GM21786 (cell line): Measurements from ENCODE around the gene KRT1.
"Not testable (repeated sequence)": the region's sequence is repeated elsewhere in the genome, so short reads cannot be mapped to it uniquely, and the experiment has no call there.

Source experiments
- ATAC-seq: cut with Tn5 transposase; IDR thresholded peaks from one replicate; pipeline ENCODE4 v1.9.1; 2021; ENCODE audit not compliant: unreplicated experiment

KRT1 gene

GRCh38 chr12:52680363-52680762 lies at the start of gene KRT1:
TSS of gene KRT1 (minus strand) at chr12:52680407. CDS start at chr12:52680348, 59 bp downstream.
- no peak for ATAC-seq

DNA sequence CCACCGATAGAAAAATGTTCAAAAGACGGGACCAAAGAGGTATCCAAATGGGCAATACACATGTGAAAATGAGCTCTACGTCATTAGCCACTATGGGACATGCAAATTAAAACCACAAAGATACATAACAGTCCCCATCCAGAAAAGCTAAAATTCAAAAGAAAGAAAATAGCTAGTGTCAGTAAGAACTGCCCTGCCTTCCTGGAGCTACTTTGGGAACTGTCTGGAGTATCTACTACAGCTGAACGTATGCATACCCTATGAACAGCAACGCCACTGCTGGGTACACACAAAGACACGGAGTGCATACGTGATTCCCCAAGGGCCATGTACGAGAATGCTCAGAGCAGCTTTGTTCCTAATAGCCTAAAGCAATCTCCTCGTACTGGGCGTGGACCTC lies 48.9 kb upstream of the KRT1 start:
- no peak for ATAC-seq

GRCh38 chr12:52728374-52728773 lies 48.2 kb upstream of the KRT1 start:
- no peak for ATAC-seq

GRCh38 chr12:52727037-52727436 lies 46.8 kb upstream of the KRT1 start:
- ATAC-seq, result no peak

GRCh38 chr12:52726451-52726850 lies 46.2 kb upstream of the KRT1 start:
- ATAC-seq, result no peak

DNA sequence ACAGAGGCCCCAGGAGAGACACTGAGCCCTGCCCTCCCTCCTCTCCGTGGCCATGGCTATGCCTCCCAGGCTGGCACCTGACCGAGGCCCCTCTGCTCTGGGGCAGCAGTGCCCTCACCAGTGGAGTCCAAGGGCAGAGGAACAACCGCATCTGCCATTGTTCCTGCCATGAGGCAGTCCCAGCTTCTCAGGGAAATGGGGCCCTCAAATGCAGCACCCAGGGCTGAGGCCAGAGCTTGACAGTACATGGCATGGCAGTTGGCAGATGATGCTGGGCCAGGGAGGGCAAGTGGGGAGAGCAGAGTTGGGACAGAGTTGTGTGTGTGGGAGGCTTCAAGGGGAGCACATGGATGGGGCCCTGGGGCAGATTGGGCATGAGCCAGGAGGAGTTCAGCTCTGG lies 44.2 kb upstream of the KRT1 start:
- ATAC-seq, result no peak

GRCh38 chr12:52722680-52723079 lies 42.5 kb upstream of the KRT1 start:
- no peak for ATAC-seq

GRCh38 chr12:52721838-52722470 lies 41.7 kb upstream of the KRT1 start:
- no peak for ATAC-seq

DNA sequence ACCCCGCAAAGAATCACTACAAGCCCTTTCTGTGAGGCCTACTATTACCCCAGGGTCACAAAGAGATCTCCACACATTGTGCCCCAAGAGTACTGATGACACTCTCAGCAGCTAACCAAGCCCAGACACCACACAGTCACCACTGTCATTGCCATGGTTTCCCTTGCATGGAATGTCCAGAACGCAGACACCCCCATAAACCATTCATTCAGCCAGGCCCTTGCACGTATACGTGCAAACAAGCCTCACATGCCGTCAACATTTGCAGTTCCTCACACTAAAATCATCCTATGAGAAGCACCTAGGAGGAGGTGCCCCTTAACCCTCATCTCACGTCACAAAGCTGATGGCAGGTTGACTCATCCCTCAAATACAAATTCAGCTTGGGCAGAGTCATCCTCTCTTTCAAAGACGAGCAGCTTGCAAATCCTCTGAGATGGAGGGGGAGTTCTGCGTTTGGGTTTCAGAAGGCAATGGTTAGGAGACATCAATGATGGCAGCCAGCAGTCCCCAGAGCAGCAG lies 40.2 kb upstream of the KRT1 start:
- ATAC-seq, result no peak

GRCh38 chr12:52716061-52716460 lies 35.9 kb upstream of the KRT1 start:
- ATAC-seq, result no peak

GRCh38 chr12:52715416-52715815 lies 35.2 kb upstream of the KRT1 start:
- no peak for ATAC-seq

DNA sequence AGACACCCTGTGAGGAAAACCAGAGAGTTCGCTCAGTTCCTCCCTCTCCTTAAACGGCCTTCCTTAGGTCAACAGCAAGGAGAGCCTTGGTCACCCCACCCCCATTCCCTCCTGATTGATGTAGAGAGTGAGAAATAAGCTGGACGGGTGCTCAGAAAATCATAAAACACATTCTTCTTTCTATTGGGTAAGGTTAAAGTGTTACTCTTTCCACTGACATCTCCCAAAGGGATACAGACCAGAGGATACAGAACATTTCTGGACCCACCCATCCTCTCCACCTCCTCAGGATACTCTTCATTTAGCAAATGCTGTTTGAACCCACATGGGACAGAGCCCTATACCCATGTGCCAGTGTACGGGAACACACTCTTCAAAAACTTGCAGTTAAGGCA lies 34.7 kb upstream of the KRT1 start:
- no peak for ATAC-seq

DNA sequence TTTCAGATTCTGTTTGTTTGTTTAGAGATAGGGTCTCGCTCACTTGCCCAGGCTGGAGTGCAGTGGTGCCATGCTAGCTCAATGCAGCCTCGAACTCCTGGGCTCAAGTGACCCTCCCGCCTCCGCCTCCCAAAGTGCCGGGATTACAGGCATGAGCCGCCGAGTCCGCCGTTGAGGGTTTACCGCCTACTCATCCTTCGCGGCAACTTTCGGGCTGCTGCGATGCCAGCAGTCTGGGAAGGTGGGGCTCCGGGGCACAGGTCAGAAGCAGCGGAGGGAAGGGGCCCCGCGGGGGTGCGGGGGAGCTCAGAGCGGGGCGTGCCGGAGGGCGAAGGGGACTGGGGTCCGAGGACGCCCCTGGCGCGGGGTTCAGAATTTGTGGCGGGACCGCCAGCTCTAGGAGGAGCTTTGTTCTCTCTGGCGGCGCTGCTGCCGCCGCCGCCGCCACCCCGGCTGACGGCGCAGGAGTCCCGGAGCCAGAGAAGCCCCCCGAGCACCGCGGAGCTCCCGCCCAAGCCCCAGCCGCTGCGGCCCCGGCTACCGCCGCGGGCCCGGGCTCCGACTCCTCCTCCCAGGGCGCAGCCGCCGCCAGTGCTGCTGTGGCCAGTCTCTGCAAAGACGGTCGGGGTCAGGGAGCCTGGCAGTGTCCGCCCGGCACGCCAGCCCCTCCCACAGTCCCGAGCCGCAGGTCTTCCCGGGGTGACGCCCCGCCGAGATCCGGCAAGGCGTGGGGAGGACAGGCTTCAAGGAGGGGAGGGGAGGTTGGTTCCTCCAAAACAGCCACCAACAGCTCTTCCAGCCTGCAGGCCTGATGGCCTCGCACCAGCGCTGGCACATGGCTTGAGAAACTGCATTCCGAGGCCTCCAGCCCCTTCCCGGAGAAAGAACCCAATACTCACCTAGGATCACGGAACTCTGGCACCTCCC lies 34.0 kb upstream of the KRT1 start:
- no peak for ATAC-seq

- not testable (repeated sequence) for ATAC-seq
Measured at GRCh38 chr12:52712122-52712521, 31.9 kb upstream of the KRT1 start.

DNA sequence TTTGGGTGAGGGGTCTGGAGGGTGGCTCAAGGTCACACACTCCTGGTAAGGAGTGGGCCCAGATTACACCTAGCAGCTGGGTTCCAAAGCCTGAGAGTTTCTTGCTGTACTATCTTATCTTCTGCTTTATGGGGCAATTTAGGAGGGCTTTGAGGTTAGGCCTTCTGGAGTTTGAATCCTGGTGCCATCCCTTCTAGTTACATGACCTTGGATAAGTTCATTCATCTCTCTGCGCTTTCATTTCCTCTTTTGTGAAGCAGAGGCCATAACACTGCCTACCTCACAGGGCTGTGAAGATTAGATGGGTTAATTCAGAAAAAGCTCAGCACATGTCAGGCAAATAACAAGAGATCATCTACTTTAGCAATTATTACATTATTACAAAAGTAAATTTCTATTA lies 30.5 kb upstream of the KRT1 start:
- ATAC-seq, result no peak

DNA sequence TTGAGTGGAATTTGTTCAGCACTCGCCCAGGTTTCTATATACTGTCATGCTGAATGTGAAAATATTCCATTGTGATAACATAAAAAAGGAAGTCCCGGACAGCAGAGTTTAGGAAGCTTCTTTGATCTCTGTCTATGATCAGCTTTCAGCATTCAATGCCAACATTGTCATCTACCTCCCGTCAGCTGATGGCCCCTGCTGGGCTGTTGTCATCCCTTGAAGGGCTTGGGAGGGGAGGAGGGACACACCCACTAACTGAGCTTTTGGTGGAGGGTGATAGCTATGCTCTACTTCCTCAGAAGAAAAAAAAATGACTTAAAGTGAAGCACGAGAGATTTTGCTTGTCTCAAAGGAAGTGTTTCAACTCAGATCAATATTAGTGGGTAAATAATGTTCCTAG lies 27.8 kb upstream of the KRT1 start:
- ATAC-seq, result no peak

DNA sequence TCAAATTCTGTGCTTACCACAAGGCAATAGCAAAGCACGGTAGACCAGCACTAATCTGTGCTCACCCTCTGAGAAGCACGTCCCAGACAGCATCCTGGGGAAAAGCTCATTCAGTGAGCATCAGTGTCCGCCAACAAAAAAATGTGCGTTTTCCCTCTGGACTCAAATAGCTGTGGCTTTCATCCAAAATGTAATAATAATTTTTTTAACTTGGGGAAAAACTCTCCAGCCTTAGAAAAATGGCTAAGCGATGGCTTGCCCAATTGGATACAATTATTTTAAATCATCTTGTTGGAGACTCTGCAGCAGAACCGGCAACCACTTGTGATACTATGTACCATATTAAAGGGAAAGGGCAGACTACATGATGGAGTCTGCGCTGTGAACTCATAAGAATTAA lies 24.3 kb upstream of the KRT1 start:
- ATAC-seq, result no peak

- ATAC-seq, result no peak
Measured at GRCh38 chr12:52703878-52704277, 23.7 kb upstream of the KRT1 start.

- no peak for ATAC-seq
Measured at GRCh38 chr12:52703424-52703823, 23.2 kb upstream of the KRT1 start, which contains the start of gene KRT77. TSS of gene KRT77 (minus strand) at chr12:52703524. CDS start at chr12:52703434, 90 bp downstream.

GRCh38 chr12:52702338-52702737 lies 22.1 kb upstream of the KRT1 start:
- no peak for ATAC-seq

DNA sequence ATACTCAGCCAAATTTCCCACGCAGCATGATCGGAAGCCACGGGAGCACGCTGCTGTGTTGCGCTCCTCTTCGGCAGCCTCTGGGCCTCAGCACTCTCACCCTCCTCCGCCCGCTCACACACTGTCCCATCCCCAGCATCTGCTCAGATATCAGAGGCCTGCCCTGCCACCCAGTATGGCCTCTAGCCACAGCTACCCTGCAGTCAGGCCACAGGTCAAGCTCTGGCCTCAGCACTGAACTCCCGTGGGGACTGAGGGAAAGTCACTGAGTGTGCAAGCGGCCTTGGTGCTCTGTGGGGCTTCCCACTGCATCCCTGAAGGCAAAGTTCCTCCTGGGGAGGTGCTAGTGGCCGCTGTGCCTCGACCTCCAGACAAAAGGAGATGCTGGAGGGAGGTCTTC lies 21.1 kb upstream of the KRT1 start:
- no peak for ATAC-seq

DNA sequence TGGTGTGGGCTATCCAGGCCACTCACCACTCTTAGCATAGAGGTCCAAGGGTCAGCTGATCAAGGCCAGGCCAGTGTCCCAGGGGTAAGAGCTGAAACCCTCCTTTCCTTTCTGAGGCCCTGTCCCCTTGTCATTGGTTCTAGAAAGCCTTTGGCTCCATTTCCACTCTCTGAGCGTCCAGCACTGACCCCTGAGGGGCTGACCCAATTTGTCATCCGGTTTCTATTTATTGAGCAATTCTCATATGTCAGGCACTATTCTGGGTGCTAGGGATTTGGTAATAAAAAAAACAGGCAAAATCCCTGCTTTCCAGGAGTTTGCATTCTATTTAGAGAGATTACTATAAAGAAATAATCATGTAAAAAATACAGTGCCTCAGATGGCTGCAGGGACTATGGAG lies 19.8 kb upstream of the KRT1 start:
- no peak for ATAC-seq
